ENCODE results near the gene PRKCH.

DNA sequence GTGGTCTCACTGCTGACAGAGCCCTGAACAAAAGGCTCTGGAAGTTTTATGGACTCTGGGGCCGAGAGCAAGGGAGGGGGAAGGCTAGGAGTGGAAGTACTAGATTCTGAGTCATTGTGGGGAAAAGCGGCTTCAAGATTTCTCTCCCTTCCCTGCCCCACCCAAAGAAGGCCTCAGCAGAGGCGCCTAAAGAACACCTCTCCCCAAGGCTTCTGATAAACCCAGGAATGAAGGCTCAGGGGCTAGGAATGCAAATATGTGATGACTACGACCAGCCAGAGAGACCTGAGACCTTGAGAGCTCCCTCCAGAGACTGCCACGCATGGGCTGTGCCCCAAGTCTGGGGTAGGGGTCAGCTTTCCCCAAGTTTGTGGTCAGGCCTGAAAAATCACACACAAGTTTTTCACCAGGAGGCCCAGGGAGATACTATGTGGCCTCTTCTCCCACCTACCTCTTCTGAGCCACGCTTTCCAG is 243.3 kb downstream of the PRKCH start:
- TF ChIP-seq CTCF (IDR thresholded peaks at IDR 0.05) = no peak
- TF ChIP-seq POLR2A (IDR thresholded peaks at IDR 0.05) = no peak

Data from breast epithelium (tissue), 3 donors.